ENCODE measurements around the gene CHST11.

DNA sequence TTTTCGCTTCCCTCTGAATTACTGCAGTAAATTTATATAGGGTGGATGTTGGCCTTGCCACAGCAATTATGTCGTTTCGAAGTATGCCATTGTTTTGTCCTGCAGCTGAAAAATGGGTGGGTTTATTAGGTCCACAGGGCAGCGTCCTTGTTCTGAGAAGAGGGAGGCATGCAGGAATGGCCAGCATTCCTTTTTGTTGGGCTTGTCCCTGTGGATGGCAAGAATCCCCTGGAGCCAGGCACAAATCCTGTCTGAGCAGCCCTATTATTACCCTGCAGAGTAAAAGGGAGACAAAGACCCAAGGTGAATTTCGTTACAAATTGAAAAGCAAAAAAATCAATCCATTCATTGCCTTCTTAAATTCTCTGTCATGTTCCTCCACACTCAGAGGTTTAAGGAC is 88.1 kb downstream of the CHST11 start:
- TF ChIP-seq POLR2A (IDR thresholded peaks at IDR 0.05; ENCODE audit: low read length) (no peak), GATA1 (IDR thresholded peaks at IDR 0.05; ENCODE audit: low read depth, low read length) (no peak)
